ENCODE data around the gene TRERF1.

TRERF1 gene

DNA sequence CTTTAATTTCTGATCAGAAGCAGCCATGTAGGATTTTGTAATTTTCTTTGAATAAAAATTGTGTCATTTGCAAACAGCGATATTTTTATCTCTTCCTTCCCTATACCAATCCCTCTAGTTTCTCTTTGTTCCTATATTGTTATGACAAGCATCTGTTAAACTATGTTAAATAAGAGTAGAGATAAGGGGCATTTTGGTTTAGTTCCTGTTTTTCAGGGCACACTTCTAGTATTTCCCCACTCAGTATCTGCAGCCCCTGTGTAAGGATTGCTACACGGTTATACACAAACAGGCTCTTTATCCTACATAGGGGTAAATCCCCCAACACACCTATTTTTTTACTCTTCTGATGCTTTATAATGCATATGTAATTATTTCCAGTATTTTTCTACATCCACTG lies 42.1 kb downstream of the TRERF1 start:
- no peak for TF ChIP-seq CTCF (IDR thresholded peaks at IDR 0.05)
- no peak overlapping the region for H3K27ac ChIP-seq
- no peak for DNase-seq (ENCODE audit: low spot score)
- H3K4me3 ChIP-seq, result no peak overlapping the region

DNA sequence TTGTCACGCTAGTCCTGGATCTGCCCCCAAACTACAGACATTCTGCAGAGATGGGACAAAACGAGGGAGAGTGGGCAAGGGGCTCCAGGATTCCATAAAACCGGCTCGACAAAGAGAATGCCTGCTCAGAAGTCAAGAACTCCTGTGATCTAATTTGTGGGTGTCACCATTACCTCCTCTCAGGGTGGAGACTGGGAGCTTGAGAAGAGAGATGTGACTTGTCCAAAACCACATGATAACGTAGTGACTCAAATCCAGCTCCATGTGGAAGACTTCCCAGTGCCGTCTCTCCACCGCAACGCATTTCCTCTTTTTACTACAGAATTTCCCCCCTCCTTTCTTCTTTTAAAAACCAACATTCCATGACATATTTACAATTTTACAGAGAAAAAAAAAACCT lies 44.3 kb downstream of the TRERF1 start:
- Histone ChIP-seq H3K4me3 (no peak overlapping the region), H3K27ac (peak overlapping the region in 1 of 2 donors; percentile 45)
- no peak for TF ChIP-seq CTCF (IDR thresholded peaks at IDR 0.05)
- no peak for DNase-seq (ENCODE audit: low spot score)

DNA sequence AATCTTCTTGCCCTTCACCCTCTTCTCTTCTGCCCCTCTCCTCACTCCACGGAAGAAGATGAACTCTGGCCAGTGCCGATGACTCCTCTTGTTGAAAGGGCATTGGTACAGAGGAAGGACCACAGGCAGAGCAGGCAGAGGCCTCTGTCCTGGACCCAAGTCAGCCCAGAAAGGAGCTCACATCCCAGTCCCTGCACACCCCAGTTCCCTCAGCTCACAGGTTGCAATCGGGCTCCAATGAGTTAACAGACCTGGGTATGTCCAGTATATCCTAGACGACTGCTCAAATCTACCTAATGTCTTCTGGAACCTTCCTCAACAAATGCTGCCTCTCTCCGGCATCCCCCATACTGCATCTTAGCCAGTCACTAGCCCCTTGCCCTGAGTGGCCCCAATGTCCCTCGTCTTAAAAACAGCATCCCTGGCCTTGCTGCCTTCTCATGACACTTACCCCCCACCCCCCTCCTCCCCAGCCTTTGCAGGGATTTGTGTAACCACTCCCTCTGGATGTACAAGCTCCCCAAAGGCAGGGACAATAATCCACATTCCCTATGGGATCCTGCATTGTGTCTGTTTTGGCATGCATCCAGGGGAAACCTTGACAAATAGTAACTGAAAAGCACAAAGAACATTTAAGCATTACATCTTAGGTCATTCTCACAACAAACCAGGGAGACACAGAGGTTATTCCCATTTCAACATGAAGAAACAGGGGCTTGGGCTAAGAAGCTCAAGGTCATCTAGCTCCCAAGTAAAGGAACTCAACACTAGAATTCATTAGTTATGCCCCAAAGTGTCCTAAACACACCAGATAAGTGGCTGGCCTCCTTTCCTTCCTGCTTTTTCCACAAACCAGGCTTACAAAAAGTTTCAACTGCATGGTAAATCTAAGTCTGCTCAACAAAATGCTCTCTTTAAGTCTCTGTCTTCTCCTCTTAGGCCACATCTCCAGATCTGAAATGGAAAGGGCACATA lies 45.1 kb downstream of the TRERF1 start:
- H3K27ac ChIP-seq, result peak overlapping the region in 1 of 2 donors; percentile 45
- H3K4me3 ChIP-seq, result no peak overlapping the region
- DNase-seq (ENCODE audit: low spot score), result no peak
- TF ChIP-seq CTCF (IDR thresholded peaks at IDR 0.05), result no peak

GRCh38 chr6:42405021-42405420 lies 46.7 kb downstream of the TRERF1 start:
- TF ChIP-seq CTCF (IDR thresholded peaks at IDR 0.05), result no peak
- Histone ChIP-seq H3K27ac (peak overlapping the region in 1 of 2 donors; percentile 30), H3K4me3 (no peak overlapping the region)
- DNase-seq (ENCODE audit: low spot score), result no peak

GRCh38 chr6:42404484-42404883 lies 47.2 kb downstream of the TRERF1 start:
- H3K27ac ChIP-seq, result peak overlapping the region in 1 of 2 donors; percentile 30
- no peak for DNase-seq (ENCODE audit: low spot score)
- H3K4me3 ChIP-seq, result no peak overlapping the region
- TF ChIP-seq CTCF (IDR thresholded peaks at IDR 0.05), result no peak

DNA sequence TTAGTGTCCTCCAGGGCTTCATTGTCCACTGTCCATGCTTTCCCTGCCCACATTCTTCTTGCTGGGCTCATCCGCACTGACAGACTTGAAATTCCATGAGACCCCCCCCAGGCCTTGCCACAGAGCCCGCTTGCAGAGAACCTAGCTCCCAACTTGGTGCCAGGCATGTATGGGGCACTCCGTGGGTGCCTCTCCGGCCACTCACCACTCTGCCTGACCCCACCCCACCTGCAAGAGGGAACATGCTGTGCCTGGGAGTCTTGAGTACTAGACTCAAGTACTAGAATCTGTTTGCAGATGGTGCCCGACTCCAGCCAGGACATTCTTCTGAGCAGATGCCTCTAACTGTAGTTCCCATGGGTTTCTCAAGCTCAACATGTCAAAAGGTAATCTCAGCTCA lies 47.9 kb downstream of the TRERF1 start:
- no peak for DNase-seq (ENCODE audit: low spot score)
- no peak overlapping the region for H3K4me3 ChIP-seq
- H3K27ac ChIP-seq, result peak overlapping the region in 1 of 2 donors; percentile 30
- TF ChIP-seq CTCF (IDR thresholded peaks at IDR 0.05), result no peak

GRCh38 chr6:42403421-42403820 lies 48.3 kb downstream of the TRERF1 start:
- H3K27ac ChIP-seq, result no peak overlapping the region
- TF ChIP-seq CTCF (IDR thresholded peaks at IDR 0.05), result no peak
- no peak for DNase-seq (ENCODE audit: low spot score)
- H3K4me3 ChIP-seq, result no peak overlapping the region
